H9 (cell line): ENCODE results near the gene DIP2C. TPM values are rescaled to one million over a fixed set of nuclear protein-coding genes. Genes with fewer than 3 reads are reported as not detected.

Experiments used
- DNase-seq: peaks from one replicate; pipeline ENCODE4 v3.0.0-alpha.2; 2017
- H2AFZ ChIP-seq: one replicate; pipeline ENCODE4 v1.6.1; 2013; ENCODE audit warnings: mild to moderate bottlenecking, low read length, control low read depth, moderate library complexity
- H2AK5ac ChIP-seq: 2 replicates; pipeline ENCODE4 v1.6.1; 2013; ENCODE audit warnings: low read length, control low read depth, mixed read lengths; ENCODE audit not compliant: insufficient read length
- H2BK120ac ChIP-seq: one replicate; pipeline ENCODE4 v1.6.1; 2013; ENCODE audit warnings: low read depth, mild to moderate bottlenecking, low read length, control low read depth, inconsistent platforms; ENCODE audit not compliant: poor library complexity, severe bottlenecking
- H2BK12ac ChIP-seq: 2 replicates; pipeline ENCODE4 v1.6.1; 2013; ENCODE audit warnings: low read length, control low read depth, mixed read lengths, low read depth; ENCODE audit not compliant: insufficient read length
- H2BK15ac ChIP-seq: 2 replicates; pipeline ENCODE4 v1.6.1; 2013; ENCODE audit warnings: low read depth, low read length, control low read depth
- H2BK20ac ChIP-seq: one replicate; pipeline ENCODE4 v1.6.1; 2013; ENCODE audit warnings: low read depth, mild to moderate bottlenecking, low read length, control low read depth, inconsistent platforms; ENCODE audit not compliant: poor library complexity, severe bottlenecking
- H2BK5ac ChIP-seq: 2 replicates; pipeline ENCODE4 v1.6.1; 2013; ENCODE audit warnings: low read length, control low read depth, mixed read lengths; ENCODE audit not compliant: insufficient read length
- H3K14ac ChIP-seq: 2 replicates; pipeline ENCODE4 v1.6.1; 2013; ENCODE audit warnings: low read length, control low read depth; ENCODE audit not compliant: insufficient read depth
- H3K18ac ChIP-seq: 2 replicates; pipeline ENCODE4 v1.6.1; 2013; ENCODE audit warnings: low read depth, mild to moderate bottlenecking, mixed read lengths, low read length, control low read depth; ENCODE audit not compliant: insufficient read length
- H3K23ac ChIP-seq: 2 replicates; pipeline ENCODE4 v1.6.1; 2013; ENCODE audit warnings: low read length, control low read depth, mixed read lengths, low read depth; ENCODE audit not compliant: insufficient read length
- H3K23me2 ChIP-seq: 2 replicates; pipeline ENCODE4 v1.6.1; 2013; ENCODE audit warnings: low read depth, mild to moderate bottlenecking, mixed read lengths, low read length, control low read depth; ENCODE audit not compliant: insufficient read length, poor library complexity, severe bottlenecking
- H3K27ac ChIP-seq: 2 replicates; pipeline ENCODE4 v1.5.1; 2013; ENCODE audit warnings: low read length, control low read depth, mixed read lengths, low read depth; ENCODE audit not compliant: insufficient read length
- H3K27me3 ChIP-seq: 2 replicates; pipeline ENCODE4 v1.6.1; 2013; ENCODE audit warnings: low read length, control low read depth, inconsistent platforms; ENCODE audit not compliant: insufficient read depth
- H3K4ac ChIP-seq: 2 replicates; pipeline ENCODE4 v1.6.1; 2013; ENCODE audit warnings: low read depth, mild to moderate bottlenecking, control low read depth, inconsistent platforms, low read length, moderate library complexity
- H3K4me1 ChIP-seq: 2 replicates; pipeline ENCODE4 v1.6.1; 2013; ENCODE audit warnings: low read length, control low read depth, inconsistent platforms; ENCODE audit not compliant: insufficient read depth
- H3K4me2 ChIP-seq: 2 replicates; pipeline ENCODE4 v1.6.1; 2013; ENCODE audit warnings: low read length, control low read depth, mixed read lengths; ENCODE audit not compliant: insufficient read length, insufficient read depth
- H3K56ac ChIP-seq: 2 replicates; pipeline ENCODE4 v1.6.1; 2013; ENCODE audit warnings: low read depth, mild to moderate bottlenecking, mixed read lengths, low read length, control low read depth; ENCODE audit not compliant: insufficient read length
- H3K79me1 ChIP-seq: 2 replicates; pipeline ENCODE4 v1.6.1; 2013; ENCODE audit warnings: low read depth, mild to moderate bottlenecking, moderate library complexity, low read length, control low read depth, inconsistent platforms; ENCODE audit not compliant: insufficient read depth, poor library complexity, severe bottlenecking
- H3K79me2 ChIP-seq: 2 replicates; pipeline ENCODE4 v1.6.1; 2013; ENCODE audit warnings: low read length, control low read depth, inconsistent platforms; ENCODE audit not compliant: insufficient read depth
- H3K9ac ChIP-seq: 2 replicates; pipeline ENCODE4 v1.6.1; 2013; ENCODE audit warnings: low read length, control low read depth, mixed read lengths; ENCODE audit not compliant: insufficient read length; ENCODE audit errors: extremely low read depth
- H3K9me3 ChIP-seq: one replicate; pipeline ENCODE4 v1.6.1; 2013; ENCODE audit warnings: low read depth, low read length, inconsistent platforms; ENCODE audit not compliant: control insufficient read depth
- H3T11ph ChIP-seq: one replicate; pipeline ENCODE4 v1.6.1; 2013; ENCODE audit warnings: mild to moderate bottlenecking, low read length, control low read depth, inconsistent platforms
- H4K20me1 ChIP-seq: one replicate; pipeline ENCODE4 v1.6.1; 2013; ENCODE audit not compliant: control insufficient read depth, insufficient read length, insufficient read depth
- H4K5ac ChIP-seq: 2 replicates; pipeline ENCODE4 v1.6.1; 2013; ENCODE audit warnings: low read depth, mild to moderate bottlenecking, mixed read lengths, low read length, control low read depth; ENCODE audit not compliant: insufficient read length
- H4K8ac ChIP-seq: replicated peaks from 2 replicates; pipeline ENCODE4 v1.6.1; 2013; ENCODE audit warnings: low read length, control low read depth, mixed read lengths, low read depth; ENCODE audit not compliant: insufficient read length
- H4K91ac ChIP-seq: 2 replicates; pipeline ENCODE4 v1.6.1; 2013; ENCODE audit warnings: low read depth, mild to moderate bottlenecking, moderate library complexity, mixed read lengths, low read length, control low read depth; ENCODE audit not compliant: insufficient read length
- H3K27ac Mint-ChIP-seq, 3 experiments: 2 replicates in 2 of 3; 3 replicates in 1 of 3; pipeline ENCODE4 v1.8.0; 2020 to 2021; ENCODE audit warnings: mixed read lengths in 3 of 3, mild to moderate bottlenecking in 1 of 3, moderate library complexity in 1 of 3
- H3K27me3 Mint-ChIP-seq: 2 replicates; pipeline ENCODE4 v1.8.0; 2021; ENCODE audit warnings: low read depth, mild to moderate bottlenecking, moderate library complexity, mixed read lengths
- H3K36me3 Mint-ChIP-seq, 3 experiments: 2 replicates in 2 of 3; 3 replicates in 1 of 3; pipeline ENCODE4 v1.8.0; 2020 to 2021; ENCODE audit warnings: low read depth in 3 of 3, mixed read lengths in 3 of 3; ENCODE audit not compliant: insufficient read depth in 1 of 3
- H3K4me1 Mint-ChIP-seq, 2 experiments: 2 replicates each; pipeline ENCODE4 v1.8.0; 2020; ENCODE audit warnings: mixed read lengths in 2 of 2
- H3K4me3 Mint-ChIP-seq, 2 experiments: 2 replicates in 1 of 2; 3 replicates in 1 of 2; pipeline ENCODE4 v1.8.0; 2020 to 2021; ENCODE audit warnings: mild to moderate bottlenecking in 2 of 2, mixed read lengths in 2 of 2, moderate library complexity in 1 of 2
- H3K9me3 Mint-ChIP-seq, 2 experiments: 2 replicates in 1 of 2; 3 replicates in 1 of 2; pipeline ENCODE4 v1.8.0; 2020; ENCODE audit warnings: mild to moderate bottlenecking in 2 of 2, mixed read lengths in 2 of 2, moderate library complexity in 1 of 2
- CTCF ChIP-seq: fragments of 200-600 bp; sonication (generic); conservative IDR thresholded peaks from 3 replicates; pipeline ENCODE4 v1.8.0; 2021; ENCODE audit warnings: antibody characterized with exemption, mild to moderate bottlenecking
- WGBS: extraction: QIAGEN DNeasy Blood & Tissue Kit; methylation state at CpG from one replicate; pipeline ENCODE4 v1.1.7; 2013; ENCODE audit warnings: missing lambda C conversion rate, low lambda C conversion rate, mixed read lengths; ENCODE audit not compliant: insufficient read length; ENCODE audit errors: extremely low coverage; 5-methylcytosine and 5-hydroxymethylcytosine counted together
- total RNA-seq: library from RNA; stranded (reverse); gene quantifications from 2 replicates; pipeline ENCODE4 v1.2.1, GENCODE V29; 2021

Gene DIP2C
- total RNA-seq, 1 experiment from 2014 or later = 7.9 TPM

- no peak overlapping the region for H2BK5ac ChIP-seq
- H3K56ac ChIP-seq = no peak overlapping the region
Observed at GRCh38 chr10:655184-655583, 34.3 kb downstream of the DIP2C start.

More at GRCh38 chr10:655184-655583, 34.3 kb downstream of the DIP2C start:
- Mint-ChIP-seq H3K27ac (no peak overlapping the region), H3K36me3 (no peaks in the 10 kb centered on the region; a peak in 1 of 7 replicates), H3K4me3 (no peak overlapping the region), H3K4me1 (peaks cover 12 to 13% of the 10 kb centered on the region in 2 experiments), H3K9me3 (no peaks in the 10 kb centered on the region), H3K27me3 (no peaks in the 10 kb centered on the region)
- no peak overlapping the region for H4K5ac ChIP-seq
- H2BK12ac ChIP-seq = no peak overlapping the region
- no peak overlapping the region for H3K18ac ChIP-seq
- H3K14ac ChIP-seq = no peak overlapping the region
- H2BK15ac ChIP-seq = no peak overlapping the region
- peaks cover 3% of the 10 kb centered on the region for H4K20me1 ChIP-seq
- no peak overlapping the region for H2BK20ac ChIP-seq
- DNase-seq = no peak
- no peaks in the 10 kb centered on the region; the same call in 1 of the 2 replicates for H3K4me1 ChIP-seq
- no peak overlapping the region for H3K4me2 ChIP-seq
- no peak overlapping the region for H2AK5ac ChIP-seq
- no peak for TF ChIP-seq CTCF
- H3T11ph ChIP-seq = no peak overlapping the region
- H3K23ac ChIP-seq = no peak overlapping the region
- H2BK120ac ChIP-seq = no peak overlapping the region
- no peak overlapping the region for H4K8ac ChIP-seq
- no peaks in the 10 kb centered on the region for H3K27me3 ChIP-seq
- no peak overlapping the region for H2AFZ ChIP-seq
- H3K27ac ChIP-seq = no peak overlapping the region
- H4K91ac ChIP-seq = no peak overlapping the region
- peaks cover 6% of the 10 kb centered on the region; the same call in 1 of the 2 replicates for H3K79me2 ChIP-seq
- no peak overlapping the region for H3K4ac ChIP-seq
- no peaks in the 10 kb centered on the region for H3K23me2 ChIP-seq
- no peaks in the 10 kb centered on the region for H3K9me3 ChIP-seq
- no peak overlapping the region for H3K9ac ChIP-seq
- H3K79me1 ChIP-seq = no peaks in the 10 kb centered on the region
- WGBS = no CpG with 5 or more reads among the region's 8 CpGs
